K562 (cell line): ENCODE results near the gene POLR3A. TPM values are rescaled to one million over a fixed set of nuclear protein-coding genes. Genes with fewer than 3 reads are reported as not detected.

Source experiments
- CREB1 ChIP-seq, 2 experiments: sonication (generic) in 1 of 2; formaldehyde crosslinking in 1 of 2; IDR thresholded peaks; 2 replicates each; pipeline versions ENCODE4 v1.6.1 to v1.8.0; 2012 to 2022; ENCODE audit warnings: inconsistent platforms in 1 of 2, mild to moderate bottlenecking in 1 of 2, missing genetic modification reagents in 1 of 2, moderate library complexity in 1 of 2
- E2F8 ChIP-seq: fragments of 450-650 bp; IDR thresholded peaks from 2 replicates; pipeline ENCODE4 v1.7.1; 2018; ENCODE audit warnings: mild to moderate bottlenecking, low read depth; ENCODE audit not compliant: partially characterized antibody
- PHB ChIP-seq: fragments of 250-450 bp; sonication (Bioruptor Pico); IDR thresholded peaks from 2 replicates; pipeline ENCODE4 v1.5.0; 2021
- SREBF2 ChIP-seq: sonication (generic); formaldehyde crosslinking; IDR thresholded peaks from 2 replicates; pipeline ENCODE4 v1.4.0; 2020; ENCODE audit warnings: mild to moderate bottlenecking, missing genetic modification reagents
- TEAD1 ChIP-seq, 2 experiments: fragments of 450-650 bp in 1 of 2; sonication (generic) in 1 of 2; formaldehyde crosslinking; IDR thresholded peaks; 2 replicates each; pipeline versions ENCODE4 v1.4.0 to v1.8.0; 2020 to 2022; ENCODE audit warnings: mild to moderate bottlenecking in 2 of 2, missing genetic modification reagents in 1 of 2
- ZBTB7A ChIP-seq: IDR thresholded peaks from 2 replicates; pipeline ENCODE4 v1.6.1; 2011; ENCODE audit warnings: low read depth, mild to moderate bottlenecking, low read length, moderate library complexity, borderline replicate concordance; ENCODE audit not compliant: control insufficient read depth
- ZC3H11A ChIP-seq: IDR thresholded peaks from 2 replicates; pipeline ENCODE4 v1.6.1; 2012; ENCODE audit warnings: low read depth, low read length, improper control_type of control experiment
- ZNF449 ChIP-seq: fragments of 250-450 bp; sonication (Bioruptor Pico); IDR thresholded peaks from 2 replicates; pipeline ENCODE4 v1.8.0; 2022; ENCODE audit warnings: moderate library complexity, mild to moderate bottlenecking, inconsistent platforms
- ZNF512 ChIP-seq: IDR thresholded peaks from 2 replicates; pipeline ENCODE4 v1.6.1; 2016; ENCODE audit warnings: missing genetic modification characterization, missing compliant biosample characterization
- ZNF57 ChIP-seq: fragments of 450-650 bp; formaldehyde crosslinking; IDR thresholded peaks from 2 replicates; pipeline ENCODE4 v1.4.0; 2020; ENCODE audit warnings: mild to moderate bottlenecking, moderate library complexity
- polyA plus RNA-seq, 8 experiments: library from polyadenylated mRNA; depleted of rRNA in 4 of 8; stranded (reverse) in 5 of 8; unstranded in 3 of 8; fragments of >200 nt; fragmentation: Nextera tagmentation in 2 of 8; fragmentation: Illumina TruSeq in 1 of 8; extraction: Ambion mirVana in 2 of 8; extraction: Trizol in 1 of 8; gene quantifications; 2 replicates each; pipeline versions ENCODE4 v1.2.1 to v1.2.3, GENCODE V29; 2011 to 2014; ENCODE audit warnings: inconsistent platforms in 1 of 8, missing spikeins in 1 of 8
- total RNA-seq, 7 experiments: library from RNA; depleted of rRNA in 6 of 7; stranded (reverse); fragments of >200 nt in 6 of 7; fragmentation: Illumina TruSeq in 2 of 7; extraction: Trizol in 2 of 7; gene quantifications; 2 replicates each; pipeline versions ENCODE4 v1.2.1 to v1.2.3, GENCODE V29; 2011 to 2021; ENCODE audit warnings: low replicate concordance in 1 of 7

POLR3A gene
- total and polyA plus RNA-seq, 9 of the 15 experiments (the other 6 are each of a cell fraction or from before 2014, with no cell fraction given): 14.9 to 37.0 (median 26.7) TPM

GRCh38 chr10:78033637-78034470 is 4.5 kb upstream of the POLR3A start, which contains the start of gene RPS24 (continued):
- no peak for TF ChIP-seq E2F8
- TF ChIP-seq ZBTB7A: peak; percentile 50; the same call in 1 of the 2 replicates
- no peak for TF ChIP-seq ZNF57 (CRISPR knock-in tag)
- peak; percentile 66 for TF ChIP-seq CREB1 (IDR thresholded peaks at IDR 0.05)
- peak; percentile 65; the same call in 1 of the 2 replicates for TF ChIP-seq CREB1 (CRISPR knock-in tag; IDR thresholded peaks at IDR 0.05)
- TF ChIP-seq ZNF449 (CRISPR knock-in tag): no peak
- TF ChIP-seq TEAD1 (CRISPR knock-in tag; IDR thresholded peaks at IDR 0.05): peak in 1 of 2 experiments; percentile 92; a peak in 2 of 4 replicates
- TF ChIP-seq ZC3H11A: peak; percentile 24; the same call in 1 of the 2 replicates
- peak; percentile 24; the same call in 1 of the 2 replicates for TF ChIP-seq PHB
- TF ChIP-seq ZNF512 (tag): no peak
- no peak for TF ChIP-seq SREBF2 (CRISPR knock-in tag)
